ENCODE results near the gene RNF103. TPM values are rescaled to one million over a fixed set of nuclear protein-coding genes. Genes with fewer than 3 reads are reported as not detected.

The RNF103 gene
- total RNA-seq, result 13.8 and 29.7 TPM in 2 replicates

GRCh38 chr2:86623494-86624266 is at the start of gene RNF103:
TSS of gene RNF103 (minus strand) at chr2:86623865. CDS start at chr2:86622886, 979 bp downstream.

GRCh38 chr2:86562922-86563649 is 60.6 kb downstream of the RNF103 start, which contains the start of gene CHMP3:
TSS of gene CHMP3 (minus strand) at chr2:86563443. CDS start at chr2:86563348, 95 bp downstream.

Other genes starting within 250 kb of the RNF103 start
- 24.6 and 52.0 TPM in 2 replicates for gene KDM3A, start 182.5 kb downstream of the RNF103 start, total RNA-seq
- 48.4 and 163 TPM in 2 replicates for gene CHMP3, start 60.4 kb downstream of the RNF103 start, total RNA-seq
- gene RMND5A, start 96.4 kb upstream of the RNF103 start, total RNA-seq, result 36.1 and 79.5 TPM in 2 replicates
- gene CD8A, start 167.0 kb upstream of the RNF103 start, total RNA-seq, result not detected in 2 replicates
- not detected in 2 replicates for gene CD8B, start 238.0 kb upstream of the RNF103 start, total RNA-seq